ENCODE results near the gene GOPC. TPM values are rescaled to one million over a fixed set of nuclear protein-coding genes. Genes with fewer than 3 reads are reported as not detected.

Gene GOPC
- total RNA-seq, 1 experiment from 2014 or later = 37.7 TPM

DNA sequence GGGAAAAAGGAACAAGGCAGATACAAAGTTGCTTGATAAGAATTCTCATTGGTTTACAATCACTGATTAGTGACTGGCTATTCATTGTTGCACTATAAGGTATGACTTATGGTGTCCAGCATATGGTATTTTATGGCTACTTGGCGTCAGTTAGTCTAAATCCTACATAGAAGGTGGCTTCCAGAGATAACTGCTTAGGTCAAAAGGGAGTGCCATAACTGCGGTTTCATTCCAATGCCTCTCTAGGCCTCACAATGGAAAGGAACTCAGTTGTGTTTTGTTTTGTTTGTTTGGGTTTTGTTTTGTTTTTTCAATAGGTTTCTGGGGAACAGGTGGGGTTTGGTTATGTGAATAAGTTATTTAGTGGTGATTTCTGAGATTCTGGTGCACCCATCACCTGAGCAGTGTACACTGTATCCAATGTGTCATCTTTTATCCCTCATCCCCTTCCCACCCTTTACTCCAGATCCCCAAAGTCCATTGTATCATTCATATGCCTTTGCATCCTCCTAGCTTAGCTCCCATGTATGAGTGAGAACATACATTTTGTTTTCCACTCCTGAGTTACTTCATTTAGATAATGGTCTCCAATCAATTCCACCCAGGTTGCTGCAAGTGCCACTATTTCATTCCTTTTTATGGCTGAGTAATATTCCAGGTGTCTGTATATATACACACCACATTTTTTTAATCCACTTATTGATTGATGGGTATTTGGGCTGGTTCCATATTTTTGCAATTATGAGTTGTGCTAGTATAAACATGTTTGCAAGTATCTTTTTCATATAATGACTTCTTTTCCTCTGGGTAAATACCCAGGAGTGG lies 7.0 kb downstream of the GOPC start:
- DNase-seq (ENCODE audit: low read depth) = no peak

DNA sequence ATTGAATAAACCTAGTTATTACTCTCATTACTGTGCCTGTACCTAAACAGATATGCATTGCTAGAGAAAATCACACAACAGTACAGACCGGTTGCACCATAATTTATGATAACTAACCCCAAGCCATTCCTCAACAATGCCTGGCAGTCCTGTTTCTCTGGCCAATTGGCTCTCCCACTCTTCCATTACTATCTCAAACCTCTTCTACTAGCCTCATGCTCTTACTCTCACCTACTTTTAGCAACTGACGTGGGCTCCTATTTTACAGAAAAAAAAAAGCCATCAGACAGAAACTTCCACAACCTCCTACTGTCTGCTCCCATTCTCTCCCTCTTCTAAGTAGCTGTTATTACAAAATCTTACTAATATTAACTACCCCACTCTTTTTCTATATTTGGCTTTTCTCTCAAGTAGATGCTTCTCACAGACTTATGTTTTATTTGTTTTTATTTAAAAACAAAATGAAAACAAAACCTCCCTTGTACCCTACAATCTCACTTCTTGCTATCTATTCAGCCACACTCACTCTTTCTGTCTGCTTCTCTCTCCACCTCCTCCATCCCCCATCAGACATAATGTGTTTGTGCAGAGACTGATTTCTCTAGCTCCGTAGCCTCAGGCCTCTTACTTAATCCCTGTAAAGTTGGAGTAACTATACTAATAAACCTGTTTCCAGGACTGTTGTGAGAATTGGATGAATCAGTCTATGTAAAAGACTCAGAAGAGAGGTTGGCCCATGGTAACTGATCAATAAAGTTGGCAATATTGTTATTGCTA lies 9.1 kb downstream of the GOPC start:
- peak; percentile 18 for DNase-seq (ENCODE audit: low read depth)

DNA sequence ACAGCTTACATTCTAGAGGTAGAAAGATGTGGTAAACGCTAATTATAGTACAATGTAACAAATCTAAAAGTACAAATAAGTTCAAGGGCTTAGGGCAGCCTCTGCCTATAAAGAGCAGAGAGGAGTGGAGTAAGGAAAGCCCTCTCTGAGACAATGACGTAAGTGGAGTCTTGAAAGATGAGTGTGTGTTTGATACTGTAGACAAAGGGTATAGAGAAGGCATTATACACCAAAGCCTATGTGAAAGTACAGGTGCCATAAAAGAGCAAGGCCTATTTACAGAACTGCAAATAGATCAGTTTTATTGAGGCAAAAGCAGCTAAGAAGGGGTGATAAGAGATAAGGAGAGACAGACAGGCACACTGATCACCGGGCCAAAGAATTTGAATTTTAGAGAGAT lies 10.9 kb downstream of the GOPC start:
- DNase-seq (ENCODE audit: low read depth) = no peak

DNA sequence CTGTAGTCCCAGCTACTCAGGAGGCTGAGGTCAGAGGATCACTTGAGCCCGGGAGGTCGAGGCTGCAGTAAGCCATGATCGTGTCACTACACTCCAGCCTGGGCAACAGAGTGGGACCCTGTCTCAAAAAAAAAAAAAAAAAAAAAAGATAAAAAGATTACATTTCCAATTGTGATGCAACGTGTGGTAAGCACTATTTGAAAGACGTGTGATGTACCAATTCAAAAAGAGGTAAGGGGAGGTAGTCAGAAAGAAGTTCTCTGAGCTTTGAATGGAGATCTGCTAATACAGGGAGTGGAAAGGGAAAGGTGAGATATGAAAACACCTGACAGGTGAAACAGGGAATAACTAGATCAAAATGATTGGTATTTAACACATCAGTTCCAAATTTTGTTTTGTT lies 11.9 kb downstream of the GOPC start:
- no peak for DNase-seq (ENCODE audit: low read depth)

DNA sequence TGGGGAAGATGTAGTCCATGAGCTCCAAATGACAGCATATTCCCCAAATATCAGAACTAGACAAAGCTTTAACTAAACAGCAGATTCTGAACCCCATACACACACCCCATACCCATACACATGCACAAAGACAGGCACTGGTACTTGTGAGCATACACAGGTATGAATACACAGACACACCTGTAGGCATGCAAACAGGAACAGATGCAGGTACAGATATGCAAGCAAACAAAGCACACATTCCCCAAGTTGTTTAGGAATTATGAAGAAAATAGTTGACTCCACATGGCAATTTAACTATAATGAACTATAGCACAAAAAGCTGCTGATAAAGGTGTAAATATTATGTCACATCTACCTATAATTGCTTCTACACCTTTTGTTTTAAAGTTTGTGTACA lies 16.7 kb downstream of the GOPC start:
- DNase-seq (ENCODE audit: low read depth) = no peak

DNA sequence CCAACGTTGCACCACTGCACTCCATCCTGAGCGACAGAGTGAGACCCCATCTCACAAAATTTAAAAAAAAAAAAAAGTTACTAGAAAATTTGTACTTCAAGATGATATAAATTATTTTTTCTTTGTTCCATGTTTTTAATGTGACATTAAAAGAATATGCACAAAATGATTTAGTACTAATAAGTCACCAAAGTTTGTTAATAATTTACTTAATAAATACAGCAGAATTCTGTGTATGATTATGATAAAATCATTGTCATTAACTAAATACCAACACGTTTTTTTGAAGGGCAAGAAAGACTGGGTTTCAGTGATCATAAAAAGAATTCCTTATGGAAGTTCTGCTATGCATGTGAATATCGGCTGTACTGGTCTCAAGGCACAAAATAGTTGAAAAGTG lies 28.1 kb downstream of the GOPC start:
- DNase-seq (ENCODE audit: low read depth) = no peak

DNA sequence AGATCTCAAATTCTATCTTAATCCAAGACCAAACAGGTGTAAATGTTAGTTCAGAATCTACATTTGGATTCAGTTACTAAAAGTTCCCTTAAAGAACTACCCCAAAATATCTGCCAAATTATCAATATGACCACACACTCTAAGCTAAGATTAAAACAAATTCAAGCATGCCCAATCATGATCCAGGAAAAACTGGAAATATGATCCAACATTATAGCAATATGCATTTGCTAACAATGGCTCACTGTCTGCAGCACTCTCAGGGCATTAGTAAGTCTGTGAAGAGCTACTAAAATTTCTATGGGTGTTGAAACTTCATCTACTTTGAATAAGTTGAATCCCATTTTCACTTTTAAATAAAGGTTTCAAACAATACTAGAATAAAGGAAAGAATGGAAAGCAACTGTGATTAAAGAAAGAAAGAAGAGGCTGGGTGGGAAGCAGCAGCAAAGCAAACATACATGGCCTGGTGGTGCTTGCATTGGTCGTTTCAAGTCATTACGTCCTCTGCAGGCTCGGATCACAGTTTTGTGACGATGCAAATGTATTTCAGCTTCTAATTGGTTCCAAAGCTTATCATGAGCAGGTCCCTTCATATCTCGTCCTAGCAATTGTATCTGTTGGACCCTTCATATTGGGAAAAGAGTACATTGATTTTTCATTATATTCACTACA lies 29.2 kb downstream of the GOPC start:
- DNase-seq (ENCODE audit: low read depth) = no peak

DNA sequence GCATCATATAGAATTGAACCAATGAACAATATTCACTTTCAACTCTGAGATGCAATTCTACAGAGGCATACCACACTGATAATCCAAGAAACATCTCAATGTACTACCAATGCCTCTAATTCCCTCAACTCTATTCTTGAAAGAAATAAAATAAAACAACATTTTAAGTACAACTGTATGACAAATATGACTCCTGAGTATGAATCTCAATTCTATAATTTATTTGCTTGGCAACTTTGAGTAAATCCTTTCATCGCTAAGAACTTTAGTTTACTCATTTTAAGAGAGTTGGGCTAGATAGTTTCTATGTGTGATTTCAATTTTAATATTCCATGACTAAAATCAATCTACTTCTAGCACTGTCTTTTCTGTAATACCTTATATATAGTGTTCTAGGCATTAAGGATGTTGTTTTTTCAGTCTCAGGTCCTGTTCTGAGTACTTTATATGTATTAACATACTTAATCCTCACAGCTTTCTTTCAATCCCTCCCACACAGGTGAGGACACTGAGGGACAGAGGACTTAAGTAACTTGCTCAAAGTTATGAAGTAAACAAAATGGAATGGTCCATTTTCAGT lies 33.4 kb downstream of the GOPC start:
- DNase-seq (ENCODE audit: low read depth) = no peak

DNA sequence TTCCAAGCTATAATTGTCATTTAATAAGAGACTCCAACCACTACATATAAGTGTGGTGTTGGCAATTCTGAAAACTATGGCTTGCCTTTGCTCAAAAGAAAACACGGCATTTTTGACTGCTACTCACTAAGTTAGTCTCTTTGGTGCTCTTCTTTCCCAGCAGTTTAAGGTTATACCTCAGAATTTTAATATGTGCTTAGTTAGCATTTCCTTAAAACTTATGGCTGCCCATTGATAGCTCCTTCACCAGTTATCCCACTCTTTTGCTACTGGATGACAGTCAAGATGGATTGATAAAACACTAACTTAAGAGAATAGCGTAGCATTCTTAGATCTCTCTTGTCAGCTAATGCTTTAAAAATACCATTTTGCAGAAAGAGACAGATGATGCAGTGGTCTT lies 34.1 kb downstream of the GOPC start:
- DNase-seq (ENCODE audit: low read depth) = no peak

DNA sequence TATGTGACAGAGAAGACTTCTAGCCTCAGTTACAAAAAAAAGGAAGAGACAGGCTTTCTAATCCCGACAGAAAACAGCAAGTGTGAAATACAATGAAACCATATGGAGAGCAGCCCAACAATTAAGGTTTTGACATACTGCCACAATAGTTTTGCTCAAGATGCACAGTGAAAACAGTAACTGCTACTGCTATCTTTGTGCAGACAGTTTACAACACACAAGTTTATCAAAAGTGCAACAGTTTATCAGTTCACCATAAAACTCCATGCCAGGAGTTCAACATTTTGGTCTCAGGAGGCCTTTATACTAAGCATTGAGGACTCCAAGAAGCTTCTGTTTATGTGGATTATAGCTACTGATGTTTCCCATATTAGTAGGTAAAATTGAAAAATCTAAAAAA lies 37.6 kb downstream of the GOPC start:
- no peak for DNase-seq (ENCODE audit: low read depth)

DNA sequence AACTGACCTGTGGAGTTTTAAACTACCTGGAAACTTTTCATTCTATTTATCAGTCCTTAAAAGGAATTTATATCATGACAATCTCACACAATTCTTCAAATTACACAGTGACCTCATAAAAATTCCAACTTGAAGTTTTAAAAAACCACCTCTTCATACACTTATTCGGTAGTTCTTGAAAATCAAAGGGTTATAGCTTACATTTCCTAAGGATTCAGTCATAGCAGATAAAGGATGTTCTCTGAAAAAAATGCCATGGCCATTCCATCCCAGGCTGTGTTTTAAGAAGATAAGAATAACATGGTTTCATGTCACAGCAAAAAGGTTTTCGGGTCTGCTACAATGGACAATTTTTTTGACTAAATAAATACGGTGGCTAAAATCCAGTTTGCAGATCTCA lies 41.2 kb downstream of the GOPC start:
- peak; percentile 40 for DNase-seq (ENCODE audit: low read depth)

DNA sequence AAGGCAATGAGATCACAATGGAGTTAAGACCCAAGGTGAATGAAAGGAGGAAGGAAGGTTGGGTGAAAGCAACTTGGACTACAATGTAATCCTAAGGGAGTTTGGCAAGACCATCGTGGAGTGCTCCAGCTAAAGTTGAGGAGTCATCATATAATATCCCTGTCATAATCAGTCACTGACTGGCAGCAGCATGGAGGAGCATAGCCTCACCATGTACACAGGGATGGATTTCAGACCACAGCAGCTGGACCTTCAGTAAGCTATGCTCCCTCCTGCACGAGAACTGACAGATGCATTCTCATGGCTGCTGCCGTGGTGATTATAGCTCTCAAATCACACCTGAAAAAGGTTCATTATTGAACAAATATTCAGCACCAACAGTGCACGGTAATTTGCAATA lies 43.0 kb downstream of the GOPC start:
- no peak for DNase-seq (ENCODE audit: low read depth)

DNA sequence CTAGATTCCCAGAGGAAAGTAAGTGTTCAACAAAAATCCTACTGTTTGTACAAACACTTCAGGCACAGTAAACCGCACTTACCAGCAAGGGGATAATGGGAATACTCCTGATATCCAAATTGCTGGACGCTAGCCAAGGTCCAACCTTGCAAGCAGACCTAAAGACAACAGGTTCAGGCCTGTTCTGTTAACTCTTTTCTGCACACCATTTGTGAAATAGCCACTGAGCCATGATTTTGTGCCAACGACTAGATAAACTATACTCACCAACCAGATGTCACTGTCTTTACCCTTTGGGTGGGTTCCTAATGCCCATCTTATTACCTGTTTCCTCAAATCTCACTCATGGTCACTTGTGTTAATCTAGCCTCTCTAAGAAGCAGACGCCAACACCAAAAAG lies 43.5 kb downstream of the GOPC start:
- no peak for DNase-seq (ENCODE audit: low read depth)

DNA sequence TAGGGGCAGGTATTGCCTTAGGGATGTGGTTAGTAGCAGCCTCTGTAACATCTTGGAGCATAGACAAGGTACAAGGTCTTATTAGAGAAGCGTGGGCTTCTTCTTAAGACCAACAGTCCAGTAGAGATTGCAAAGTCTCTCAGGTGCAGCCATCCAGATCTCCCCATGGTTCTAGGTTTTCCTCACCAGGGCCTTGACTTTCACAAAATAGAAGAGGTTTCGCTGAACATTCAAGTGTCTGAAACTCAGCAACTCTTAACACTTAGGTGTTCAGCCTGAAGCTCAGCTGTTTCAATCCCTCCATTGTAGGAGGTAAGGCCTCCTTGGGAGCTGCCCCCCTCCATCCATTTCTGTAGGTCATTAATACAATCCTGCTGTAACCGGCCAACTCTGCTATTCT lies 44.4 kb downstream of the GOPC start:
- no peak for DNase-seq (ENCODE audit: low read depth)

DNA sequence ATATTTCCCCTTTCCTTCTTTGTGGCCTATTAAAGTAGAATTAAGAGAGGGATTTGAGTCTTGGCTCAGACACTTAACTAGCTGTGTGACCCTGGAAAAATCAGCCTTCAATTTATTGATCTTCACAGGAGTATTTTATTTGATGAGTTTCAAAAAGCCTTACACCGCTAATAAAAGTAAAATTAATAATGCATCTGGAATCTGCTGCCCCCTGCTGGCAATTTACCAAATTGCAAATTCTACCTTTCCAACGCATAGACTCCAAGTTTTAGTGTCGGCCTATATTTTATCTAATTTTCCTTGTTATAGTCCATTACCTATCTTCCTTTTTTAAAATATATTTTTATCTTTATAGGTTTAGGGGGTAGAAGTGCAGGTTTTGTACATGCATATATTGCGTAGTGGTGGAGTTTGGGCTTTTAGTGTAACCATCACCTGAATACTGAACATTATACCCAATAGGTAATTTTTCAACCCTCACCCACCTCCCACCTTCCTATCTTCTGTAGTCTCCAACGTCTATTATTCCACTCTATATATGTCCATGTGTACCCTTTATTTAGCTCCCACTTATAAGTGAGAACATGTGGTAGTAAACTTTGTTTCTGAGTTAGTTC lies 46.3 kb downstream of the GOPC start:
- DNase-seq (ENCODE audit: low read depth) = peak; percentile 31

DNA sequence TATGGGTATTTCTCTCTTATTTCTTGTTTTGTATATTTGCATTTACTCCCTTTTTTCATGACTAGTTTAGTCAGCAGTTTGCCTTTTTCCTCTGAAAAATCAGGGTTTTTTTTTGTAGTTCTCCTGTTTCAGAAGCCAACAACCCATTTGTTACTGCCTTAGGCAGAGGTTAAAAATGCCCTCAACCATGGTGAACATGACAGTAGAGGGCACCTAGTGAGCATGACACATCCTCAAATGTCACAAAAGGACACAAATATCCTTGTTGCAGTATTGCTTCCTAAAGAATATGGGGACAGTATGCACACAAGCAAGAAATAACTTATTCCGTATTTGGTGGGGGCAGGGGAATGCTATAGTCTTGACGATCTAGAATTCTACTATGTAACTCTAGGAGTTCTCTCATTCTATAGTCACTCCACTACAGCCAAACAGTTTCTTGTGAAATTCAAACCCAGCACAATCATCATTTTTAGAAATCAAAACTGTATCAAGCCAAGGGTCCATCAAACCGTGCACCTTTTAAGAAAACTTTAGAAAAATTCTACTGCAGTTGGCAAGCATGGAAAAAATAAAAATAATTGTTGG lies 47.0 kb downstream of the GOPC start:
- DNase-seq (ENCODE audit: low read depth) = peak; percentile 44

DNA sequence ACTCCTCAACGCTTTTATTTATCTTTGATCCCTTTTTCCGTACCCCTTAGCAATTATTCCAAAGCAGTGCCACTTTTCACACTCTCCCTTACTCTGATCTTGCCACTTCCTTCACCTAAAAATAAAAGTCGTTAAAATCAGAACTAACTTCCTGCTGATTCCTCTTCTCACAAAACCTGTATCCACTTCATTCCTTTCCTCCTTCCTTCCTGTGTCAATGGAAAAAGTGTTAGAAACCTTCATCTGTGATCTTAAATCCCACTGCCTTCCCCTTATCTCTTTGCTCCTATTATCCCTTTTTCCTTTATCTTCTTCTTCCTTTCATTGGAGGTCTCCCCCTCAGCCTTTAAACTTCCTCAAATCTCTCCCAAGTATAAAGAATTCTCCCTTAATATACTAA lies 49.2 kb downstream of the GOPC start:
- no peak for DNase-seq (ENCODE audit: low read depth)

DNA sequence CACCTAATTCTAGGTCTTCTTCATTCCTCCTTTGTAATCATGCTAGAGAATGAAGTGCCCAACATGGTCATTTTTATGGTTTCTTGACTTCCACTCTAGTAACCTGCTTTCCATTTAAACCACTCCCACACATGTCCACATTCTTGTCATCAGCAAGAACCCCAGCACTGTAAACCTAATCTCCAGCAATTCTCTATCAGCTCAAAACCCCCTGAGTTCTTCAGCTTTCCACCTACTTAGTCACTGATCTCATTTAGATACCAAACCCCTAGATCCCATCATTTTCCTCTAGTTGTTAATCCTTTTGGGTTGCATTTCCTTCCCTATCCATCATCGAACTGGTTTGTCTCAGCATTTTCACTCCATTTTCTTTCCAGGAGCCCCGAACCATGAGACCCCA lies 49.7 kb downstream of the GOPC start:
- DNase-seq (ENCODE audit: low read depth) = peak; percentile 47

DNA sequence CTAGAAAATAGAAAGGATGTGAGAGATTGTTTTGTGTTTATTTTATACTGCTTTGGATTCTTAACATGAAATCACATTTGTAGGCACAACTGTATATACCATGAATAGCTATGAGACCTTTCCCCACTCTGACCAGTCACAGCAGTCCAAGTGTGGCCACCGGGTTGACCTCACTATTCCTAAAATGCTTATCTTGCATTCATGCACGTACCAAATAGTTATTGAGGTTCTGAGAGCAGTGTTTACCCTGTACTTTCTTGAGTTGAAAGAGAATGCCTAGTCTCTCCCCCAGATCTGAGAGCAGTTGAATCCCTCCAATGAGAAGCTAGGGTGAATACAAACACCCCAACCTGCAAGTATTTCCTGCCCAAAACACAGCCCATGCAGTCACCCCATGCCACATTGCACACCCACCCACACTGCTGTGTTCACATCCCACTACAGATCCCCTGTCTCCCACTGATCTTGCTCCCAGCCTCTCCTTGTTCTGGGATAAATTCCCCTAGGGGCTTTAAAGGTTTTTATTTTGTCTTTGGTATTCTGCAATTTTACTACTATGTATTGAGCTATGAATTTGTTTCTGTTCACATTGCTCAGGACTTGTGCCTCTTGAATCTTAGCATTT lies 51.6 kb downstream of the GOPC start:
- no peak for DNase-seq (ENCODE audit: low read depth)

DNA sequence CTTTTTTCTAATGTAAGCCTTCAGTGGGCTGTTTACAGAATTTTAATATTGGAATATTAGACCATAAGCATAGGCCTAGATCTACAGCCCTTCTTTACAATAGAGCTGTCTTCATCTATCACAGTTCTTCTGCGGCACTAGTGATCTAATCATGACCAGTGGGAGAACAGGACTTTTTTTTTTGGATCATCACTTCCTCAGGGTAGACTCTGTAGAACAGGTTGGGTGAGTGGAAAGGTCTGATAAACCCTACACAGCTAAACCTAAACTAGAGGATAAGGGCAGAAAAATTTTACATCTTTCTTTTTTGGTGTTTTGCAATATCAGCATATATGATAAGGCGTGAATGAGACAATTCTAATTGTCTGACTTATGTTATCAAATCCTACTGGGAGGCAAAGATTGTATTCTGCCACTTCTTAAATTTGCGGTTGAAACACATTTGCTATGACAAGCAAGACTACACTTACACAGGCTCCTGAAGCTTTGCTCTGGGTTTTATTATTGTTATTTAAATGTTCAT lies 52.2 kb downstream of the GOPC start:
- no peak for DNase-seq (ENCODE audit: low read depth)

DNA sequence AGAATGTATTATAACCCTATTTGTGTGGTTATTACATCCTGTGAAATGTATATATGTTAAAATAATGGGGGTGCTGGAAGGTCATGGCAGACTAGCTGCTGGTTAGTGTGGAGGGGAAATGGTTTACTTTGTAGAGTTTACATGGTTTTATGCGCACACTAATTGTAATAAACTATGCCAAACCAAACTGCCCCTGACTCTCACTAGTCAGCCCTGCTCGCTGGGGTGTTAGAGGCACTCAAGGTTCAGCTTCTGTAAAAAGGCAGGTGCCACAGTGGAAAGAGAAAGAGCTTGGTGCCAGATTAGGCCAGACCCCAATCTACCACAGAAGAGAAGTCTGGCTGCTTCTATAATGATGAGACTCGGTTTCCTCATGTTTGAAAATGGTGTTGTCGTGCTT lies 52.7 kb downstream of the GOPC start:
- peak; percentile 29 for DNase-seq (ENCODE audit: low read depth)

Measured in M059J (cell line).